Lung microvascular endothelial cell (primary cell): ENCODE measurements around the gene MLNR. TPM values are rescaled to one million over a fixed set of nuclear protein-coding genes. Genes with fewer than 3 reads are reported as not detected.

Experiments
- DNase-seq, 2 donors: peaks; one replicate each; pipeline versions ENCODE4 v3.0.0 to v3.0.0-alpha.2; 2010; ENCODE audit warnings: low read depth in 2 of 2
- total RNA-seq: library from RNA; depleted of rRNA; stranded (reverse); fragments of >200 nt; gene quantifications from 2 replicates; pipeline ENCODE4 v1.2.1, GENCODE V29; 2014

MLNR gene
- total RNA-seq, 1 donor from 2014 or later, result not detected

GRCh38 chr13:49226613-49227012 is 6.5 kb downstream of the MLNR start:
- no peak for DNase-seq

GRCh38 chr13:49234741-49235140 is 14.6 kb downstream of the MLNR start:
- DNase-seq, result no peak

- no peak for DNase-seq
These were observed 15.8 kb downstream of the MLNR start for GRCh38 chr13:49235856-49236431.

GRCh38 chr13:49238621-49239020 is 18.5 kb downstream of the MLNR start:
- DNase-seq, result no peak

GRCh38 chr13:49240017-49240416 is 19.9 kb downstream of the MLNR start:
- DNase-seq, result peak; percentile 38 to 57

GRCh38 chr13:49241296-49241695 is 21.2 kb downstream of the MLNR start:
- DNase-seq, result no peak

GRCh38 chr13:49245101-49245500 is 25.0 kb downstream of the MLNR start:
- no peak for DNase-seq

GRCh38 chr13:49246850-49247642 is 26.9 kb downstream of the MLNR start:
- no peak for DNase-seq

- peak; percentile 96 for DNase-seq
These were observed 27.8 kb downstream of the MLNR start, which contains the start of gene CDADC1 for GRCh38 chr13:49247643-49248621. Gene CDADC1, plus strand, starts transcription at chr13:49247925. Its CDS starts 113 bp downstream, at chr13:49248038.

GRCh38 chr13:49248622-49249002 is 28.5 kb downstream of the MLNR start:
- DNase-seq, result peak; percentile 12

- DNase-seq, result no peak
These were observed 31.2 kb downstream of the MLNR start for GRCh38 chr13:49251326-49251725.

GRCh38 chr13:49253310-49253709 is 33.2 kb downstream of the MLNR start:
- no peak for DNase-seq

- DNase-seq, result peak in 1 of 2 donors; percentile 43
These were observed 33.9 kb downstream of the MLNR start for GRCh38 chr13:49254007-49254406.

GRCh38 chr13:49256841-49257240 is 36.7 kb downstream of the MLNR start:
- DNase-seq, result no peak

GRCh38 chr13:49258089-49258796 is 38.1 kb downstream of the MLNR start:
- peak in 1 of 2 donors; percentile 3 for DNase-seq

- DNase-seq, result no peak
These were observed 39.4 kb downstream of the MLNR start for GRCh38 chr13:49259586-49259985.

GRCh38 chr13:49262634-49263033 is 42.5 kb downstream of the MLNR start:
- DNase-seq, result no peak

- peak in 1 of 2 donors; percentile 20 for DNase-seq
These were observed 45.7 kb downstream of the MLNR start for GRCh38 chr13:49265822-49266221.

GRCh38 chr13:49271264-49271663 is 51.1 kb downstream of the MLNR start:
- no peak for DNase-seq
